HEK293T (cell line): ENCODE data around the gene WDSUB1.

Experiments
- CTCF ChIA-PET: fragments of 350-600 bp; formaldehyde crosslinking; extraction: SDS; loops from one replicate; lab custom pipeline; 2021; ENCODE audit warnings: antibody characterized with exemption, inconsistent platforms; lab: Yijun Ruan, JAX
- POLR2A ChIA-PET: fragments of 350-600 bp; formaldehyde crosslinking; extraction: SDS; loops from one replicate; lab custom pipeline; 2020; ENCODE audit warnings: antibody characterized with exemption, inconsistent platforms; lab: Yijun Ruan, JAX
- DNase-seq: peaks from one replicate; pipeline ENCODE4 v3.0.0; 2012; ENCODE audit warnings: mixed read lengths; ENCODE audit errors: extremely low spot score
- ARNT ChIP-seq: fragments of 450-650 bp; IDR thresholded peaks from 2 replicates; pipeline ENCODE4 v1.6.1; 2017; ENCODE audit warnings: mild to moderate bottlenecking
- BHLHE40 ChIP-seq: fragments of 450-650 bp; IDR thresholded peaks from 2 replicates; pipeline ENCODE4 v1.6.1; 2016; ENCODE audit warnings: mild to moderate bottlenecking, moderate library complexity, borderline replicate concordance
- CTBP1 ChIP-seq: fragments of 450-650 bp; IDR thresholded peaks from 2 replicates; pipeline ENCODE4 v1.6.1; 2016; ENCODE audit warnings: borderline replicate concordance
- ELF4 ChIP-seq: fragments of 450-650 bp; IDR thresholded peaks from 2 replicates; pipeline ENCODE4 v1.6.1; 2017; ENCODE audit warnings: antibody characterized with exemption
- FOXA1 ChIP-seq: fragments of 450-650 bp; IDR thresholded peaks from 2 replicates; pipeline ENCODE4 v1.6.1; 2016; ENCODE audit warnings: mild to moderate bottlenecking
- FOXK2 ChIP-seq: fragments of 450-650 bp; IDR thresholded peaks from 2 replicates; pipeline ENCODE4 v1.6.1; 2016; ENCODE audit warnings: mild to moderate bottlenecking
- FOXM1 ChIP-seq: fragments of 450-650 bp; IDR thresholded peaks from 2 replicates; pipeline ENCODE4 v1.6.1; 2017; ENCODE audit warnings: mild to moderate bottlenecking, borderline replicate concordance
- HDGF ChIP-seq: fragments of 450-650 bp; IDR thresholded peaks from 2 replicates; pipeline ENCODE4 v1.6.1; 2017; ENCODE audit warnings: antibody characterized with exemption, borderline replicate concordance
- L3MBTL2 ChIP-seq: fragments of 450-650 bp; conservative IDR thresholded peaks from 2 replicates; pipeline ENCODE4 v1.6.1; 2016; ENCODE audit warnings: mild to moderate bottlenecking
- LEF1 ChIP-seq: fragments of 450-650 bp; IDR thresholded peaks from 2 replicates; pipeline ENCODE4 v1.6.1; 2017; ENCODE audit warnings: mild to moderate bottlenecking, borderline replicate concordance
- NFRKB ChIP-seq: fragments of 450-650 bp; IDR thresholded peaks from 2 replicates; pipeline ENCODE4 v1.6.1; 2016; ENCODE audit warnings: mild to moderate bottlenecking, moderate library complexity
- PKNOX1 ChIP-seq: fragments of 450-650 bp; IDR thresholded peaks from 2 replicates; pipeline ENCODE4 v1.6.1; 2016
- SP1 ChIP-seq: fragments of 450-650 bp; IDR thresholded peaks from 2 replicates; pipeline ENCODE4 v1.6.1; 2017
- SUZ12 ChIP-seq: fragments of 450-650 bp; IDR thresholded peaks from 2 replicates; pipeline ENCODE4 v1.6.1; 2016; ENCODE audit warnings: mild to moderate bottlenecking
- TARDBP ChIP-seq: fragments of 450-650 bp; IDR thresholded peaks from 2 replicates; pipeline ENCODE4 v1.6.1; 2016
- ZNF384 ChIP-seq: fragments of 450-650 bp; IDR thresholded peaks from 2 replicates; pipeline ENCODE4 v1.6.1; 2016

WDSUB1 gene

GRCh38 chr2:159286709-159287441 lies 372 bp upstream of the WDSUB1 start:
- CTCF ChIA-PET: no interaction called here
- DNase-seq: peak; percentile 98
- POLR2A ChIA-PET: interaction anchor here (0.7 to 1.8 kb wide), 8 partner anchors 9 to 425 kb away, joined by 3 to 7 read pairs (median 3); partner anchors contain the start of genes MARCHF7 and TANC1
- TF ChIP-seq HDGF: no peak
- TF ChIP-seq L3MBTL2: peak; percentile 74

GRCh38 chr2:159285433-159285832 lies 1.1 kb downstream of the WDSUB1 start:
- CTCF ChIA-PET: interaction anchor here (0.7 kb wide), 2 partner anchors 220 to 637 kb away, joined by 3 read pairs; no protein-coding TSS in a partner anchor
- POLR2A ChIA-PET: no interaction called here

DNA sequence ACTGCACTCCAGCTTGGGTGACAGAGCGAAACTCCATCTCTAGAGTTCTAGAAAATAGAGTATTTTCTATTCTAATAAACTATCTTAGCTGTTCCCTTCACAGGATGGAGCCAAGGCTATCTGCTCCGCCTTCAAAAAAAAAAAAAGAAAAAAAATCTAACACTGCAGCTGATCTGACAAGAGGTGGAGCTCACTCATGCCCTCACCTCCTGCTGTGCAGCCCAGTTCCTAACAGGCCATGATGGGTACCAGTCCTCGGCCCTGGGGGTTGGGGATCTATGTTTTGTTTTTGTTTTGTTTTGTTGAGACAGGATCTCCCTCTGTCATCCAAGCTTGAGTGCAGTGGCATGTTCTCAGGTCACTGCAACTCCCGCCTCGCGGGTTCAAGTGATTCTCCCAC lies 3.0 kb downstream of the WDSUB1 start:
- ChIA-PET CTCF (no interaction called here), POLR2A (no interaction called here)
- DNase-seq: no peak
- TF ChIP-seq FOXK2 (no peak), ELF4 (no peak), TARDBP (no peak), SUZ12 (no peak), ZNF384 (no peak), FOXM1 (no peak)

More at GRCh38 chr2:159285433-159285832, 1.1 kb downstream of the WDSUB1 start:
- TF ChIP-seq ARNT: no peak
- TF ChIP-seq SUZ12: no peak
- no peak for TF ChIP-seq FOXM1
- TF ChIP-seq SP1: no peak
- DNase-seq: no peak

DNA sequence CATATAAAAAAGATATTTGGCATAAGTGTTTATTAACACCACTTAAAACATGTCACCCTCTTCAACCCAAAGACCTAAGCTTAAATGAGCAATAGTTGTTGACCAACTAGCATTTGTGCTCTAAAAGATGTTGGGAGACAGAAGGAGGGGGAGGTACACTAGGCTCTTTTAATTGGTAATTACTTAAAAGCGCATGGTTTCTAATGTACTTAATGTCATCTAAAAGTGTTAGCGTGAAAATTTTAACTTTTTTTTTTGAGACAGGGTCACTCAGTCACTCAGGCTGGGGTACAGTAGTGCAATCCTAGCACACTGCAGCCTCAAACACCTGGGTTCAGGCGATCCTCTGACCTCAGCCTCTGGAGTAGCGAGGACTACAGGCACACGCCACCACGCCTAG lies 5.5 kb downstream of the WDSUB1 start:
- CTCF ChIA-PET: no interaction called here
- TF ChIP-seq L3MBTL2: no peak
- no peak for TF ChIP-seq TARDBP
- no peak for TF ChIP-seq LEF1
- TF ChIP-seq BHLHE40: no peak
- TF ChIP-seq HDGF: no peak
- no peak for TF ChIP-seq FOXM1
- TF ChIP-seq PKNOX1: no peak
- no peak for TF ChIP-seq ELF4
- TF ChIP-seq FOXK2: no peak
- TF ChIP-seq SUZ12: no peak
- TF ChIP-seq SP1: no peak
- TF ChIP-seq ARNT: no peak
- TF ChIP-seq FOXA1: no peak
- TF ChIP-seq ZNF384: no peak
- no peak for TF ChIP-seq CTBP1
- no peak for TF ChIP-seq NFRKB
- no peak for DNase-seq
- POLR2A ChIA-PET: no interaction called here

- TF ChIP-seq HDGF (no peak), ARNT (no peak), NFRKB (no peak), TARDBP (no peak), ZNF384 (no peak), CTBP1 (no peak), BHLHE40 (no peak), L3MBTL2 (no peak)
- ChIA-PET POLR2A (no interaction called here), CTCF (no interaction called here)
- DNase-seq: no peak
Observed at GRCh38 chr2:159279700-159280099, 6.8 kb downstream of the WDSUB1 start.

DNA sequence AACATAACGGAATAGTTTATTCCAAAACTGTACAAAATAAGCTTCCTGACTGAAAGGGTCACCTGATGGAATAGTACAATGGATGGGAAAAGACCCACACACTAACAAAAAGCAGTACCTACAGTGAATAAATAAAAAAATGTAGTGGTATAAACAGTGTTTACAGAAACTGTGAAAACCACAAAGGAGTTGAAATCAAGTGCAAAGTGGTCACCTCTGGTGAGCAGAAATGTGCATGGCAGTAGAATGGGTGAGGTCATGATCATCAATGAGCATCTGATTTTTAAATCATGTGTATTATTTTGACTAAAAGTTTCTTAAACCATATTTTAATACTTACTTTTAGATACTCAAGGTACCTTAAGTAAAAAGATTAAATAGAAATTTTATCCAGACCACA lies 11.4 kb downstream of the WDSUB1 start:
- DNase-seq: no peak
- ChIA-PET POLR2A (no interaction called here), CTCF (no interaction called here)
- no peak for TF ChIP-seq SUZ12
- TF ChIP-seq TARDBP: no peak
- TF ChIP-seq FOXK2: no peak

DNA sequence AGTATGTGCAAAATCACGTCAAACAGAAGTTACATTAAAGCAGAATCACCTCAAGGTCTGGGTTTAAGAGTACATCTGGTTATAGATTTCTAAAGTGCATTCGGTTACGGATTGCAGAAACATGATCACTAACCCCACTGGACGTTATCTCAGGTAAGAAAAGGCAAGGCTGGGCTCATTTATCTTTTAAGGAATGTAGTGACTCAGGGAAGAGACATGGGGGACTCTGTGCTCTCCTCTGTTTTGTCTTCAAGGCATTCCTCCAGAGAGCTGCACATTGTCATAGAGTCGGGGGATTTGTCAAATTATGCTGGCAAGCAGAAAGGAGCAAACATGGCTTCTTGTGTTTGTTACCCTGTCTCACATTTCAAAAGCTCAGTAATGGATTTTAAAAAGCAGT lies 14.3 kb downstream of the WDSUB1 start:
- no peak for DNase-seq
- TF ChIP-seq FOXM1 (no peak), HDGF (no peak), L3MBTL2 (no peak), LEF1 (no peak), TARDBP (no peak), BHLHE40 (no peak), SP1 (no peak), SUZ12 (no peak), ARNT (no peak), NFRKB (no peak), PKNOX1 (no peak), CTBP1 (no peak)
- ChIA-PET CTCF (no interaction called here), POLR2A (no interaction called here)
